Inflammatory macrophage treated with lipopolysaccharide for 4 hours (primary cell): ENCODE measurements around the gene SRRD.

Experiments
- DNase-seq: peaks from one replicate; pipeline ENCODE4 v3.0.0-alpha.2; 2020

The SRRD gene

DNA sequence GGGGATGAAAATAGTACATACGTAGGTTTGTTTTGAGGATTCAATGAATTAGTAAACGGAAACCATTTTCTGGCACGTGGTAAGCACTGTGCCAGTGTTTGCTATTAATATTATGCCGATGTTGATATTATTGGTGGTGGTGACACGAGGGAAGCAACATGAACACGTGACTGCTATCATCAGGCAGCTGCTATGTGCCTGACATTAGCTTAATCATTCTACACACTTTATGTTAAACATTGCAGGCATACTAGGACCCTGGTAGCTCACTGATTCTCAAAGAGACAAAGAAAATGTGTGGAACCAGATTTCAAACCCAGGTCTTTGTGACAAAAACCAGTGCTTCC is 656 bp downstream of the SRRD start:
- DNase-seq: peak; percentile 38

DNA sequence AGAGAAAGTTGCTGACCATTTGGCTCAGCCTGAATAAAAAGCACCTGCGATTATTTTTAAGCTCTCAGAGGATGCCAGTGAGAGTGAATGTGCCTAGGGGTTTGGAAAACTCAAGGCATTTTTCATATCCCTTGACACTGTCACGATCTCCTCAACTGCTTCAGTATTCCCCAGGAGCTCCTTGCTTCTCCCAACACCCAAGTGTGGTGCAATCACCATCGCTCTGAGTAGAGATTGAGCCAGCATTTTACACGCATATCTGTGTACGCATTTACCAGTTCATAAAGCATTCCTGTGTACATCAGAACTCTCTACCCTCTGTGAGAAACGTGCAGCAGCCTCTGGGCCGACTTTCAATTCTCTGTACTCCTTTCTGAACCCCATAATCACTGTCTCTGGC is 1.3 kb downstream of the SRRD start:
- DNase-seq: no peak

GRCh38 chr22:26485806-26486390 is 2.2 kb downstream of the SRRD start:
- DNase-seq: no peak

GRCh38 chr22:26486394-26486793 is 2.7 kb downstream of the SRRD start:
- no peak for DNase-seq

- no peak for DNase-seq
These were observed 4.3 kb downstream of the SRRD start for GRCh38 chr22:26487996-26488395.

GRCh38 chr22:26489447-26490036 is 5.9 kb downstream of the SRRD start:
- DNase-seq: no peak

DNA sequence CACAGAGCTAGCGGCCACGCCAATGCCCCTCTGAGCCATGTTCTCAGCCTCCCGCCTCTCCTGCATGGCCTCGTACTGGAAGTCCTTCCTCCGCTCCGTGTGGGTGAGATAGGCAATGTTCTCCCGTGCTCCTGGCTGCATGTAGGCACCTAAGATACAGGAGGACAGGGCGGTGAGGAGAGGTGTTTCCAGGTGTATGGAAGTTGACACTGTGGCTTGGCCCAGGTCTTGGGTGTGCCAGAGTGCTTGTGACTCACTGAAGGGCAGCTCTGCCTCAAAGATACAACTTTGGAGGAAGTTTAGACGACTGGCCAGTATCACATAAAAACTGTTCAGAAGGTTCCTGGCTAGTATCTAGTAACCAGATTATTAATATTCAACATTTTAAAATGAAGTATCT is 8.5 kb downstream of the SRRD start:
- no peak for DNase-seq

GRCh38 chr22:26494506-26494905 is 10.8 kb downstream of the SRRD start:
- DNase-seq: no peak

DNA sequence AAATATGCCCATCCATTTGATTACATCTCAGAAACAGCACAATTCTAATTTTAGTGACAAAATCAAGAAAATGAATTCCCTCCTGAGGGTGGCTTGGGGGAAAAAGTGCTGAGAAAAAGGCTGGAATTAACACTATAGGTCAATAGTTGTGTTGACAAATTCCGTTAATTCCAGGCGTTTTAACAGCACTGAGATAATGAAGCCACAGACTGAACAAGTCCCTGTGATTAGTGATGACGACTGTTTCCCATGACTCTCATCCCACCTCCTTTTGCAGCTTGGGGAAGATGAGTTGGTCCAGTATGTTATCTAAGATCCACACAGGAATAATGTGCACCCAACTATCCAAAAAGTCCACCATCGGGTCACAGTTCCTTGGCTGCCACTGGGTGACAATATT is 12.8 kb downstream of the SRRD start:
- DNase-seq: no peak

DNA sequence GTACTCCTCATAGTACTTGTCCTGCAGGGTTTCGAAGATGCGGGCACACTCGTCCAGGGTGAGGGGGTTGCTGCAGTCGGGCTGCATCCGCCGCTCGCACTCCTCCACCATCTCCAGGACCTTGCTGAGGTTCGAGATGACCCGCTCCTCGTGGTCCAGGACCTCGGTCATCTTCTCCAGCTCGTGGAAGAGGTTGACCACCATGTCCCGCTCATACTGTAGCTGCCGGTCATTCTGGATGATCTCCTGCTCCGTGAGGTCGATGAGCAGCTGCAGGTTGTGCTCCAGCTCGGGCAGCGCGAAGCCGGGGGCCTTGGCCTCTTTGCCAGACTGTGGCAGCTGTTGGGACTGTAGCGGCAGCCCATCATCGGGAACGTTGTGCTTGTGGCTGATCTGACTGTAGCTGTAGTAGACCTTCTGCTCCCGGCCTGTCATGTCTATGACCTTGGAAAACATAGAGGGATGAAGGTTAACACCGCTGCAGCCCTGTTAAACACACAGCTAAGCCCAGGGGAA is 15.6 kb downstream of the SRRD start:
- no peak for DNase-seq

- no peak for DNase-seq
These were observed 18.3 kb downstream of the SRRD start for GRCh38 chr22:26501996-26502395.

DNA sequence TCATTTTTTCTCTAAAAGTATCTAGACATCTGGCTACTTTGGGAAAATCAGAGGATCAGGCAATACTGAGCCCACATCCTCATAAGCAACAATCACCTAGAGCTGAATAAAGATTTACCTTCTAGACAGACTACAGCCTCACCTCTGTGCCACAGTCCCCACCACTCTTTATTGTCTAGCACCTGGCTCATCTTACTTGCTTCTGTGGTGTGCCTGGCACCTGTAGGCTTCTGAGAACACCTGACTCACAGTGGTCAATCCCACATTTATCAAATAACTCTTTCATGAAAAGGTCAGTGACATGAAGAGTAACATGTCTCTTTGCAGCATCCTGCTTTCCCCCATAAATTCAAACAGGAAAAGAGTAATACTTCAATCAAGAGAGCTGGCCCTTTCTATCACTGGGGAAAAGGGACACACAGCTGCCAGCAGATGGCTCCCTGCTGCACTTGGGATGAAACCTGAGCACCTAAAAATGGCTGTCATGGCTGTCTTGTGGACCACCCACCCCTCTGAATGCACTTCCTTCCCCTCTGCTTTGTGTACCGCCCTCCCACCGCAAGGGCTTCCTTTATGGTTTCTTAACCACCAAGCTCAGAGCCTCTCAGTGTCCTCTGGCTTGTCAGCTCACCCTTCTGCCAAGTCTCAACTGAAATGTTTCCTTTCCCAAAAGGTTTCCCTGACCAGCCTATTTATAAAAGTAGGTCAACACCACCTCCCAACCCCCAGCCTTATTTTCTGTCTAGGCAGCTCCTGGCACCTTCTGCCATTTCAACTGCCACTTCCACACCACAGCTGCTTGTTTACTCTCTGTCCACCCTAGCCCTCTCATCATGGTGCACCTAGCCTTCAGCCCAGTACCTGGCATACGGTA is 19.2 kb downstream of the SRRD start:
- DNase-seq: peak; percentile 37

- DNase-seq: no peak
These were observed 20.1 kb downstream of the SRRD start for GRCh38 chr22:26503758-26504157.

GRCh38 chr22:26508148-26508547 is 24.5 kb downstream of the SRRD start:
- no peak for DNase-seq

- DNase-seq: peak; percentile 94
These were observed 28.6 kb downstream of the SRRD start, which contains the start of gene TFIP11 for GRCh38 chr22:26512149-26512793. TFIP11 (minus strand) TSS chr22:26512473; CDS start chr22:26510272, 2,201 bp downstream.

- no peak for DNase-seq
These were observed 30.2 kb downstream of the SRRD start for GRCh38 chr22:26513838-26514237.

GRCh38 chr22:26514419-26515161 is 30.9 kb downstream of the SRRD start:
- DNase-seq: no peak

GRCh38 chr22:26515931-26516330 is 32.3 kb downstream of the SRRD start:
- DNase-seq: no peak

DNA sequence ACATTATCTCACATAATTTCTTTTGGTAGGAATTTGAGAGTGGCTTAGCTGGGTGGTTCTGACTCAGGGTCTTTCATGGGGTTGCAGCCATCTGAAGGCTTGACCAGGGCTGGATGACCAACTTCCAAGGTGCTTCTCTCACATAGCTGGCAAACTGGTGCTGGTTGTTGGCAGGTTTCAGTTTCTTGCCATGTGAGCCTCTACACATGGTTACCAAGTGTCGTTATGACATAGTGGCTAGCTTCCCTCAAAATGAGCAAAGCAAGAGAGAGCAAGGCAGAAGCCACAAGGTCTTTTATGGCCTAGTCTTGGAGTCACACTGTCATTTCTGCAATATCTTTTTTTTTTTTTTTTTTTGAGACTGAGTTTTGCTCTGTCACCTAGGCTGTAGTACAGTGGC is 32.8 kb downstream of the SRRD start:
- no peak for DNase-seq

- DNase-seq: no peak
These were observed 33.8 kb downstream of the SRRD start for GRCh38 chr22:26517429-26517828.

DNA sequence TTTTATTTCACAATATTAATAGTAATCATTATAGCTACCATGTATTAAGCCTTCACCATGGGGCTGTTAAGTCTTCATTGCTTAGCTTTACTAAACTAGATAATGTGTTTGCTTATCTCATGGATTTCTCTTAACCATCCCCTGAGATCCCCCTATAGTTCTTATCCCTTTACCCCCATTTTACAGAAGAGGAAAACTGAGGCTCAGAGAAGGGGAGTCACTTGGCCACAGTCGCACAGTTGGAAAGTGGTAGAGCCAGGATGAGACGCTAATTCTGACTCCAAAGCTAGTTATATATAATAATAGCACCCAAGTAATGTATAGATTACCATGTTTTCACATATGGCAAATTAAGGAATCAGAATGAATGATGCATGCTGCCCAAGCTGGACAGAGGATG is 38.3 kb downstream of the SRRD start:
- DNase-seq: no peak

GRCh38 chr22:26522592-26522991 is 38.9 kb downstream of the SRRD start:
- DNase-seq: no peak

DNA sequence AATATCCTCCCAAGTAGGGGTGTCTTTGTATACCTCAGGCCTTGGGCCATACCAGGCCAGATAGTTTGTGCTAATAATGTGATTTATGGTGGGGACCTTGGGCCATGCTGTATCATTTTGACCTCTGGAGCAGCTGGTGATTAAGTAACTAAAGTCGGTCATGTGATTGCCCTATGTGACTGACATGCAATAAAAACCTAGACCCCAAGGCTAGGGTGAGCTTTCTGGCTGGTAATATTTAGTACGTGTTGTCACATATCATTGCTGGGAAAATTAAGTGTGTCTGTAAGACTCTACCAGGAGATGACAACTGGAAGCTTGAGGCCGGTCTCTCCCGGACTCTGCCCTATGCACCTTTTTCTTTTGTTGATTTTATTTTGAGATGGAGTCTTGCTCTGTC is 41.2 kb downstream of the SRRD start:
- no peak for DNase-seq
